ENCODE measurements around the gene SHROOM3. TPM values are rescaled to one million over a fixed set of nuclear protein-coding genes. Genes with fewer than 3 reads are reported as not detected.

Gene SHROOM3
- total and polyA plus RNA-seq, 2 of the 13 experiments (the other 11 are each of a cell fraction or from before 2014, with no cell fraction given), result 0.01 TPM; not detected in 1

GRCh38 chr4:76571274-76571673 lies 136.2 kb downstream of the SHROOM3 start (continued):
- peak; percentile 34 for TF ChIP-seq PAXIP1 (CRISPR knock-in tag; conservative IDR thresholded peaks at IDR 0.05)
- peak; percentile 64; the same call in 1 of the 2 replicates for TF ChIP-seq RERE (CRISPR knock-in tag; IDR thresholded peaks at IDR 0.05; ENCODE audit: low read depth)
- TF ChIP-seq ZNF788 (CRISPR knock-in tag; IDR thresholded peaks at IDR 0.05; ENCODE audit: borderline replicate concordance), result no peak
- no peak for TF ChIP-seq FOXP1 (IDR thresholded peaks at IDR 0.05)
- peak; percentile 94 for TF ChIP-seq FOXP1 (CRISPR knock-in tag; IDR thresholded peaks at IDR 0.05)
- TF ChIP-seq IRF9 (CRISPR knock-in tag; IDR thresholded peaks at IDR 0.05; ENCODE audit: borderline replicate concordance), result no peak
- no peak for TF ChIP-seq CREB1 (IDR thresholded peaks at IDR 0.05)
- TF ChIP-seq CREB1 (CRISPR knock-in tag; IDR thresholded peaks at IDR 0.05), result peak; percentile 17; the same call in 1 of the 2 replicates
- TF ChIP-seq ISX (CRISPR knock-in tag; conservative IDR thresholded peaks at IDR 0.05), result no peak
- TF ChIP-seq, protein P1, sequence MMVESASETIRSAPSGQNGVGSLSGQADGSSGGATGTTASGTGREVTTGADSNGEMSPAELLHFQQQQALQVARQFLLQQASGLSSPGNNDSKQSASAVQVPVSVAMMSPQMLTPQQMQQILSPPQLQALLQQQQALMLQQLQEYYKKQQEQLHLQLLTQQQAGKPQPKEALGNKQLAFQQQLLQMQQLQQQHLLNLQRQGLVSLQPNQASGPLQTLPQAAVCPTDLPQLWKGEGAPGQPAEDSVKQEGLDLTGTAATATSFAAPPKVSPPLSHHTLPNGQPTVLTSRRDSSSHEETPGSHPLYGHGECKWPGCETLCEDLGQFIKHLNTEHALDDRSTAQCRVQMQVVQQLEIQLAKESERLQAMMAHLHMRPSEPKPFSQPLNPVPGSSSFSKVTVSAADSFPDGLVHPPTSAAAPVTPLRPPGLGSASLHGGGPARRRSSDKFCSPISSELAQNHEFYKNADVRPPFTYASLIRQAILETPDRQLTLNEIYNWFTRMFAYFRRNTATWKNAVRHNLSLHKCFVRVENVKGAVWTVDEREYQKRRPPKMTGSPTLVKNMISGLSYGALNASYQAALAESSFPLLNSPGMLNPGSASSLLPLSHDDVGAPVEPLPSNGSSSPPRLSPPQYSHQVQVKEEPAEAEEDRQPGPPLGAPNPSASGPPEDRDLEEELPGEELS (CRISPR knock-in tag; IDR thresholded peaks at IDR 0.05), result peak; percentile 84
- peak; percentile 66 for TF ChIP-seq RARA (CRISPR knock-in tag; IDR thresholded peaks at IDR 0.05)
- peak; percentile 47; the same call in 1 of the 2 replicates for TF ChIP-seq ZNF775 (CRISPR knock-in tag; IDR thresholded peaks at IDR 0.05; ENCODE audit: borderline replicate concordance)
- peak; percentile 76 for TF ChIP-seq BCL6 (CRISPR knock-in tag; IDR thresholded peaks at IDR 0.05)
- TF ChIP-seq PATZ1 (CRISPR knock-in tag; IDR thresholded peaks at IDR 0.05), result no peak
- peak; percentile 21; the same call in 1 of the 2 replicates for TF ChIP-seq ZNF331 (CRISPR knock-in tag; IDR thresholded peaks at IDR 0.05)

Data from HepG2 (cell line).